PC-3 (cell line): Measurements from ENCODE around the gene PLPP3.

Experiments
- EZH2phosphoT487 ChIP-seq: fragments of 300-600 bp; sonication (generic); IDR thresholded peaks from 2 replicates; pipeline ENCODE4 v1.6.1; 2018; ENCODE audit warnings: mild to moderate bottlenecking, antibody characterized with exemption, low read length, borderline replicate concordance
- TF ChIP-seq, protein P1 (sequence below): fragments of 300-600 bp; sonication (generic); conservative IDR thresholded peaks from 2 replicates; pipeline ENCODE4 v1.5.1; 2017; ENCODE audit warnings: antibody characterized with exemption, low read depth, mild to moderate bottlenecking, low read length

DNA sequence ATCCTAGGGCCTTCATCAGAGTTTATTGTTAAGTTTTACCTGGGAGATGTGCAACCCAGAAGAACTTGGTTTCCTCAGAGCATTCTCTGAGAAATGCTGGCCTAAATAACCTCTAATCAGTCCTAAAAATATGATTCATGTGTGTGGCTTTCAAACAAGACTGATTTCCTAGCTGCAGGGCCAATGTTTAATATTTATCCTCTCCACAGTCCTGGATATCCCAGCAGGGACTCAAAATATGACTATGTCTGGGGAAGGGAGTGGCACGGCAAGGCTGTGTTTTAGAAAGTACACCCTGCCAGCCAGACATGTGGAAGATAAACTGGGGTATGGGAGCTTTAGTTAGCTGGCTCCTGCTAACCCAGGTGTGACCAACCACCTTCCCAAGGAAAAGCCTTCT, 26.3 kb downstream of the PLPP3 start:
- TF ChIP-seq, protein P1, sequence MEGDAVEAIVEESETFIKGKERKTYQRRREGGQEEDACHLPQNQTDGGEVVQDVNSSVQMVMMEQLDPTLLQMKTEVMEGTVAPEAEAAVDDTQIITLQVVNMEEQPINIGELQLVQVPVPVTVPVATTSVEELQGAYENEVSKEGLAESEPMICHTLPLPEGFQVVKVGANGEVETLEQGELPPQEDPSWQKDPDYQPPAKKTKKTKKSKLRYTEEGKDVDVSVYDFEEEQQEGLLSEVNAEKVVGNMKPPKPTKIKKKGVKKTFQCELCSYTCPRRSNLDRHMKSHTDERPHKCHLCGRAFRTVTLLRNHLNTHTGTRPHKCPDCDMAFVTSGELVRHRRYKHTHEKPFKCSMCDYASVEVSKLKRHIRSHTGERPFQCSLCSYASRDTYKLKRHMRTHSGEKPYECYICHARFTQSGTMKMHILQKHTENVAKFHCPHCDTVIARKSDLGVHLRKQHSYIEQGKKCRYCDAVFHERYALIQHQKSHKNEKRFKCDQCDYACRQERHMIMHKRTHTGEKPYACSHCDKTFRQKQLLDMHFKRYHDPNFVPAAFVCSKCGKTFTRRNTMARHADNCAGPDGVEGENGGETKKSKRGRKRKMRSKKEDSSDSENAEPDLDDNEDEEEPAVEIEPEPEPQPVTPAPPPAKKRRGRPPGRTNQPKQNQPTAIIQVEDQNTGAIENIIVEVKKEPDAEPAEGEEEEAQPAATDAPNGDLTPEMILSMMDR, result no peak
- TF ChIP-seq EZH2phosphoT487, result no peak
